ENCODE measurements around the gene AGPS. TPM values are rescaled to one million over a fixed set of nuclear protein-coding genes. Genes with fewer than 3 reads are reported as not detected.
A peak's percentile ranks its signal among the peaks of the same experiment; 100 is the strongest.

The AGPS gene
- total and polyA plus RNA-seq, 9 of the 15 experiments (the other 6 are each of a cell fraction or from before 2014, with no cell fraction given), result 15.5 to 211 (median 63.1) TPM

- H3K79me2 ChIP-seq (ENCODE audit: control insufficient read depth, insufficient read depth, low read length), result peaks cover 65% of the 10 kb centered on the region
- ATAC-seq (peak; percentile 41; the same call in 1 of the 3 replicates), DNase-seq (ENCODE audit: extremely low read depth in 1 of 4, low spot score in 3 of 4) (no peak), FAIRE-seq (peak; percentile 29)
- H3K4me1 ChIP-seq (replicated peaks in 1 of 2; ENCODE audit: control insufficient read depth in 2 of 2, insufficient read depth in 2 of 2, low read length in 2 of 2), result no peaks in the 10 kb centered on the region
- in situ Hi-C loops (cut with MboI) (no loop called here), intact Hi-C loops (cut with micrococcal nuclease) (no loop called here)
- ChIA-PET POLR2A (no interaction called here), CTCF (ENCODE audit: low intra/inter-chr PET ratio) (no interaction called here)
- H3K27ac ChIP-seq (ENCODE audit: extremely low read depth, low read depth, low read length), result no peak overlapping the region
- no TSS peak for BruUV-seq (replicated peaks)
- 78% methylated on average over 1 of the region's 1 CpG for WGBS (ENCODE audit: insufficient coverage, low coverage, missing lambda C conversion rate)
- no peaks in the 10 kb centered on the region for H3K9me1 ChIP-seq (ENCODE audit: control insufficient read depth, insufficient read depth, low read length)
- peaks cover 25% of the 10 kb centered on the region; the same call in 1 of the 3 replicates for H3K36me3 ChIP-seq (ENCODE audit: control insufficient read depth, insufficient read depth, low read length)
- H2AFZ ChIP-seq (ENCODE audit: low read depth, low read length), result no peak overlapping the region
- no peak overlapping the region for H3K4me2 ChIP-seq (ENCODE audit: insufficient read depth, low read length)
- TF ChIP-seq KLF10 (CRISPR knock-in tag; IDR thresholded peaks at IDR 0.05) (no peak), EWSR1 (IDR thresholded peaks at IDR 0.05; ENCODE audit: borderline replicate concordance, low read depth, partially characterized antibody) (no peak), SIX5 (IDR thresholded peaks at IDR 0.05; ENCODE audit: borderline replicate concordance in 1 of 2, insufficient read depth in 1 of 2, low read depth in 1 of 2, low read length in 2 of 2) (no peak), ZBTB49 (CRISPR knock-in tag; IDR thresholded peaks at IDR 0.05; ENCODE audit: borderline replicate concordance) (no peak), HDAC1 (IDR thresholded peaks at IDR 0.05) (no peak), DNMT1 (IDR thresholded peaks at IDR 0.05) (no peak), ZNF431 (CRISPR knock-in tag; IDR thresholded peaks at IDR 0.05) (no peak), ZNF143 (CRISPR knock-in tag; IDR thresholded peaks at IDR 0.05) (no peak), PRPF4 (IDR thresholded peaks at IDR 0.05; ENCODE audit: insufficient read depth, low read depth, low read length, poor library complexity, severe bottlenecking) (no peak)
- no peaks in the 10 kb centered on the region for H3K27me3 ChIP-seq (ENCODE audit: control insufficient read depth in 2 of 2, insufficient read depth in 2 of 2, low read length in 2 of 2)
- no peak overlapping the region for H3K4me3 ChIP-seq
- no peak overlapping the region for H3K9ac ChIP-seq (ENCODE audit: insufficient read depth in 1 of 2, low read depth in 2 of 2, low read length in 2 of 2)
- H4K20me1 ChIP-seq (replicated peaks; ENCODE audit: control insufficient read depth, insufficient read depth, low read length), result no peaks in the 10 kb centered on the region
- H3K9me3 ChIP-seq (replicated peaks; ENCODE audit: control insufficient read depth, insufficient read depth, low read depth, low read length), result no peaks in the 10 kb centered on the region
Observed at GRCh38 chr2:177422271-177422670, 29.7 kb downstream of the AGPS start.
